BE2C (cell line): ENCODE data around the gene PPP2R3C.
A peak's percentile ranks its signal among the peaks of the same experiment; 100 is the strongest.

Experiments
- DNase-seq: peaks from one replicate; pipeline ENCODE4 v3.0.0-alpha.2; 2020
- H3K27me3 ChIP-seq: fragments of 250-450 bp; sonication (Bioruptor Pico); 2 replicates; pipeline ENCODE4 v1.5.1; 2020; ENCODE audit warnings: mild to moderate bottlenecking
- H3K36me3 ChIP-seq: fragments of 250-450 bp; sonication (Bioruptor Pico); 2 replicates; pipeline ENCODE4 v1.5.1; 2020; ENCODE audit warnings: mild to moderate bottlenecking
- H3K4me1 ChIP-seq: fragments of 250-450 bp; sonication (Bioruptor Pico); 2 replicates; pipeline ENCODE4 v1.5.1; 2020
- H3K4me3 ChIP-seq: 2 replicates; pipeline ENCODE4 v1.5.1; 2011; ENCODE audit warnings: low read depth, low read length
- H3K9me3 ChIP-seq: fragments of 250-450 bp; sonication (Bioruptor Pico); 2 replicates; pipeline ENCODE4 v1.5.1; 2020
- CTCF ChIP-seq: IDR thresholded peaks from 2 replicates; pipeline ENCODE4 v1.5.1; 2012; ENCODE audit warnings: mild to moderate bottlenecking, low read depth, low read length

Gene PPP2R3C

DNA sequence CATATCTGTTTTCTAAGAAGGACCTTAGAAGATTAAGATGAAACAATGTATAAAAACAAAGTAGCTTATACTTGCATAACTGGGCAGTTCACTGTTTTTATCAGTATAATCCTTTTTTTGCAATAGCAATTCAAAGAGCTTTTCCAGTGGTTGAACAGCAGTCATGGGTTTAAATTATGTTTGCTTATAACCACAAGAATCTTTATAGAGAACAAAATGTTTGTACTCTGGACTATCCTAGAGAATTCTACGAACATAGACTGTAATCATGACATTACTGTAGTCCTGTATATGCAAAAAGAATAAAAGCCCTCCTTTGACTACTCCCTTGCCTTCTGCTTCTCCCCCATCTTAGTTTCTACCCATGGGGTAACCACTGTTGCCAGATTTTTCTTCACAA lies 70.0 kb downstream of the PPP2R3C start:
- no peak overlapping the region for H3K4me3 ChIP-seq
- no peaks in the 10 kb centered on the region; the same call in 1 of the 2 replicates for H3K36me3 ChIP-seq
- no peaks in the 10 kb centered on the region for H3K4me1 ChIP-seq
- DNase-seq: no peak
- no peaks in the 10 kb centered on the region for H3K27me3 ChIP-seq
- no peaks in the 10 kb centered on the region for H3K9me3 ChIP-seq
- TF ChIP-seq CTCF: no peak

- Histone ChIP-seq H3K36me3 (no peaks in the 10 kb centered on the region; the same call in 1 of the 2 replicates), H3K4me1 (no peaks in the 10 kb centered on the region), H3K9me3 (no peaks in the 10 kb centered on the region), H3K4me3 (no peak overlapping the region), H3K27me3 (no peaks in the 10 kb centered on the region)
- no peak for DNase-seq
- no peak for TF ChIP-seq CTCF
These were observed 71.1 kb downstream of the PPP2R3C start for GRCh38 chr14:35050652-35051051.

- no peak for TF ChIP-seq CTCF
These were observed 73.7 kb downstream of the PPP2R3C start for GRCh38 chr14:35047976-35048513.

GRCh38 chr14:35046751-35047536 lies 74.8 kb downstream of the PPP2R3C start:
- DNase-seq: no peak
- Histone ChIP-seq H3K27me3 (no peaks in the 10 kb centered on the region), H3K4me3 (peak overlapping the region; percentile 68), H3K36me3 (no peaks in the 10 kb centered on the region), H3K9me3 (no peaks in the 10 kb centered on the region), H3K4me1 (no peaks in the 10 kb centered on the region)
- no peak for TF ChIP-seq CTCF

More at GRCh38 chr14:35047976-35048513, 73.7 kb downstream of the PPP2R3C start:
- DNase-seq: no peak
- Histone ChIP-seq H3K9me3 (no peaks in the 10 kb centered on the region), H3K4me3 (no peak overlapping the region), H3K4me1 (no peaks in the 10 kb centered on the region), H3K36me3 (no peaks in the 10 kb centered on the region), H3K27me3 (no peaks in the 10 kb centered on the region)

DNA sequence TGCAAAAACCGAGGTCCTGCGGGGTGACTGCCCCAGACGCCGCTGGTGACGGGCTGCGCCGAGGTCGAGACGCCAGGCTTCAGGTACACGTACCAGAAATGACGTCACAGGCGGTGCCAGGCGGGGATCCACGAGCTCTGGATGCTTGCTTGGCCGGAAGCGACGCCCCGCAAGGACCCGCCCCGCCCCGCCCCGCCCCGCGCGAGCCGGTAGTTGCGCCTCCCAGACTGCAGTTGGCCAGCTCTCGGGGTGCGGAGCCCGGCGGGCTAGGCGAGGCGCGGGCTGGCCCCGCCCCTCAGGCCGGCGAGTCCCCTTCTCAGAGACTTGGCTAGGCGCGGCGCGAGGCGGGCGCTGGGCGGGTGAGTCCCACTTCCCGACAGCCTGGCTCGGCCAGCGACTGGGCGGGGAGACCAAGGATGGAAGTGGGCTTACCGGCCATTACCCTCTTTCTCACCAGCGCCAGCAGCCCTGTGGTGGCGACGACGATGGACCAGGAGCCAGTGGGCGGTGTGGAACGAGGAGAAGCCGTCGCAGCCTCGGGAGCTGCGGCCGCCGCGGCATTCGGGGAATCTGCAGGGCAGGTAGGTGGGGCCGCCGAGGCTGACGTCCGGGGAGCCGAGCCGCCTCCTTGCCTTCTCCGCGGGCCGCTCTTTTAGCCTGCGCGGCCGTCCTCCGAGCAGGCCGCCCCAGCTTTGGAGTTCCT lies 75.6 kb downstream of the PPP2R3C start, which contains the start of gene FAM177A1:
TSS of gene FAM177A1 (plus strand) at position 225 of the 703 bp plus-strand sequence. CDS start at position 417, 192 bp downstream.
- H3K27me3 ChIP-seq: no peaks in the 10 kb centered on the region
- TF ChIP-seq CTCF: no peak
- peak; percentile 99 for DNase-seq
- H3K9me3 ChIP-seq: no peaks in the 10 kb centered on the region
- H3K4me3 ChIP-seq: peak within 1 kb of the TSS; percentile 68
- H3K4me1 ChIP-seq: no peaks in the 10 kb centered on the region
- H3K36me3 ChIP-seq: no peaks in the 10 kb centered on the region

DNA sequence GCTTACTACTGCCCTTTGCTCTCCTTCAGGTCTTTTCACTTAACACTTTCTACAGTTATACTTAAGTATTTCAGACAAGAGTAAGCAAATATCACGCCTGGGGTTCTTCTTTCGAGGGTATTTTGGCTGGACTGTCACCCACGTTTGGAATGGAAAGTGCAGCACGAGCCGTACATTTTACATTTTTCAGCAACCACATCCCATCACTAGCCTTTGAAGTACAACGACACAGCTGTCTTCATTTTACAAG lies 76.1 kb downstream of the PPP2R3C start:
- Histone ChIP-seq H3K4me3 (peak overlapping the region; percentile 68), H3K36me3 (no peaks in the 10 kb centered on the region), H3K27me3 (no peaks in the 10 kb centered on the region), H3K4me1 (no peaks in the 10 kb centered on the region), H3K9me3 (no peaks in the 10 kb centered on the region)
- TF ChIP-seq CTCF: no peak
- no peak for DNase-seq
